ENCODE results near the gene IER3.
"Not testable (repeated sequence)": the region's sequence is repeated elsewhere in the genome, so short reads cannot be mapped to it uniquely, and the experiment has no call there.

The IER3 gene

GRCh38 chr6:30776390-30777154, 32.2 kb upstream of the IER3 start:
- H3K27me3 Mint-ChIP-seq: no peaks in the 10 kb centered on the region
- H3K36me3 Mint-ChIP-seq: no peaks in the 10 kb centered on the region
- no peaks in the 10 kb centered on the region for H3K9me3 Mint-ChIP-seq (ENCODE audit: low read depth)
- peaks cover 57% of the 10 kb centered on the region for H3K4me1 Mint-ChIP-seq (ENCODE audit: low read depth)
- H3K4me3 Mint-ChIP-seq: no peak overlapping the region
- H3K27ac Mint-ChIP-seq: peak overlapping the region; percentile 37

- Mint-ChIP-seq H3K27ac (no peak overlapping the region), H3K27me3 (no peaks in the 10 kb centered on the region), H3K9me3 (ENCODE audit: low read depth) (no peaks in the 10 kb centered on the region), H3K4me3 (no peak overlapping the region), H3K4me1 (ENCODE audit: low read depth) (peaks cover 59% of the 10 kb centered on the region), H3K36me3 (no peaks in the 10 kb centered on the region)
Measured at GRCh38 chr6:30775104-30775503, 30.8 kb upstream of the IER3 start.

- Mint-ChIP-seq H3K27me3 (no peaks in the 10 kb centered on the region), H3K4me1 (ENCODE audit: low read depth) (peaks cover 61% of the 10 kb centered on the region), H3K36me3 (no peaks in the 10 kb centered on the region), H3K9me3 (ENCODE audit: low read depth) (no peaks in the 10 kb centered on the region), H3K4me3 (no peak overlapping the region), H3K27ac (peak overlapping the region; percentile 16)
Measured at GRCh38 chr6:30774701-30775100, 30.4 kb upstream of the IER3 start.

- H3K4me1 Mint-ChIP-seq (ENCODE audit: low read depth): peaks cover 73% of the 10 kb centered on the region
- no peaks in the 10 kb centered on the region for H3K9me3 Mint-ChIP-seq (ENCODE audit: low read depth)
- H3K36me3 Mint-ChIP-seq: no peaks in the 10 kb centered on the region
- no peaks in the 10 kb centered on the region for H3K27me3 Mint-ChIP-seq
- H3K27ac Mint-ChIP-seq: peak overlapping the region; percentile 100
- peak overlapping the region; percentile 13 for H3K4me3 Mint-ChIP-seq
Measured at GRCh38 chr6:30770592-30770991, 26.2 kb upstream of the IER3 start.

- H3K27me3 Mint-ChIP-seq: no peaks in the 10 kb centered on the region
- no peaks in the 10 kb centered on the region for H3K9me3 Mint-ChIP-seq (ENCODE audit: low read depth)
- H3K4me3 Mint-ChIP-seq: peak overlapping the region; percentile 74
- H3K36me3 Mint-ChIP-seq: no peaks in the 10 kb centered on the region
- peaks cover 77% of the 10 kb centered on the region for H3K4me1 Mint-ChIP-seq (ENCODE audit: low read depth)
- H3K27ac Mint-ChIP-seq: peak overlapping the region; percentile 100
Measured at GRCh38 chr6:30769853-30770524, 25.6 kb upstream of the IER3 start.

- peak overlapping the region; percentile 74 for H3K4me3 Mint-ChIP-seq
- peaks cover 79% of the 10 kb centered on the region for H3K4me1 Mint-ChIP-seq (ENCODE audit: low read depth)
- no peaks in the 10 kb centered on the region for H3K36me3 Mint-ChIP-seq
- no peaks in the 10 kb centered on the region for H3K9me3 Mint-ChIP-seq (ENCODE audit: low read depth)
- no peaks in the 10 kb centered on the region for H3K27me3 Mint-ChIP-seq
- H3K27ac Mint-ChIP-seq: peak overlapping the region; percentile 100
Measured at GRCh38 chr6:30769088-30769852, 24.9 kb upstream of the IER3 start.

GRCh38 chr6:30768634-30769087, 24.3 kb upstream of the IER3 start:
- peak overlapping the region; percentile 100 for H3K27ac Mint-ChIP-seq
- H3K27me3 Mint-ChIP-seq: no peaks in the 10 kb centered on the region
- no peaks in the 10 kb centered on the region for H3K9me3 Mint-ChIP-seq (ENCODE audit: low read depth)
- no peaks in the 10 kb centered on the region for H3K36me3 Mint-ChIP-seq
- peaks cover 80% of the 10 kb centered on the region for H3K4me1 Mint-ChIP-seq (ENCODE audit: low read depth)
- H3K4me3 Mint-ChIP-seq: peak overlapping the region; percentile 74

- Mint-ChIP-seq H3K9me3 (ENCODE audit: low read depth) (no peaks in the 10 kb centered on the region), H3K4me1 (ENCODE audit: low read depth) (peaks cover 84% of the 10 kb centered on the region), H3K27me3 (no peaks in the 10 kb centered on the region), H3K36me3 (no peaks in the 10 kb centered on the region), H3K27ac (peak overlapping the region; percentile 100), H3K4me3 (peak overlapping the region; percentile 74)
Measured at GRCh38 chr6:30767944-30768301, 23.6 kb upstream of the IER3 start.

GRCh38 chr6:30767158-30767943, 23.0 kb upstream of the IER3 start:
- peak overlapping the region; percentile 100 for H3K27ac Mint-ChIP-seq
- no peaks in the 10 kb centered on the region for H3K27me3 Mint-ChIP-seq
- H3K9me3 Mint-ChIP-seq (ENCODE audit: low read depth): no peaks in the 10 kb centered on the region
- H3K4me1 Mint-ChIP-seq (ENCODE audit: low read depth): peaks cover 78% of the 10 kb centered on the region
- no peaks in the 10 kb centered on the region for H3K36me3 Mint-ChIP-seq
- peak overlapping the region; percentile 74 for H3K4me3 Mint-ChIP-seq

GRCh38 chr6:30766461-30767157, 22.3 kb upstream of the IER3 start:
- Mint-ChIP-seq H3K27ac (peak overlapping the region; percentile 100), H3K27me3 (no peaks in the 10 kb centered on the region), H3K9me3 (ENCODE audit: low read depth) (no peaks in the 10 kb centered on the region), H3K4me3 (peak overlapping the region; percentile 74), H3K36me3 (no peaks in the 10 kb centered on the region), H3K4me1 (ENCODE audit: low read depth) (peaks cover 78% of the 10 kb centered on the region)

- H3K27me3 Mint-ChIP-seq; H3K9me3 Mint-ChIP-seq (ENCODE audit: low read depth); H3K36me3 Mint-ChIP-seq; H3K4me3 Mint-ChIP-seq: not testable (repeated sequence)
- H3K27ac Mint-ChIP-seq: peak overlapping the region; percentile 61
- peaks cover 72% of the 10 kb centered on the region for H3K4me1 Mint-ChIP-seq (ENCODE audit: low read depth)
Measured at GRCh38 chr6:30765495-30765894, 21.1 kb upstream of the IER3 start.

- peaks cover 66% of the 10 kb centered on the region for H3K4me1 Mint-ChIP-seq (ENCODE audit: low read depth)
- H3K9me3 Mint-ChIP-seq (ENCODE audit: low read depth); H3K36me3 Mint-ChIP-seq; H3K27me3 Mint-ChIP-seq: not testable (repeated sequence)
- H3K27ac Mint-ChIP-seq: peak overlapping the region; percentile 91
- peak overlapping the region; percentile 45 for H3K4me3 Mint-ChIP-seq
Measured at GRCh38 chr6:30764490-30765043, 20.2 kb upstream of the IER3 start.

- H3K9me3 Mint-ChIP-seq (ENCODE audit: low read depth): no peaks in the 10 kb centered on the region
Measured at GRCh38 chr6:30763618-30764489, 19.5 kb upstream of the IER3 start.

More at GRCh38 chr6:30763618-30764489, 19.5 kb upstream of the IER3 start:
- H3K36me3 Mint-ChIP-seq: no peaks in the 10 kb centered on the region
- H3K4me1 Mint-ChIP-seq (ENCODE audit: low read depth): peaks cover 62% of the 10 kb centered on the region
- no peaks in the 10 kb centered on the region for H3K27me3 Mint-ChIP-seq
- peak overlapping the region; percentile 91 for H3K27ac Mint-ChIP-seq
- peak overlapping the region; percentile 45 for H3K4me3 Mint-ChIP-seq
